T-helper 17 cell (primary cell): Measurements from ENCODE around the gene P2RY2. TPM values are rescaled to one million over a fixed set of nuclear protein-coding genes. Genes with fewer than 3 reads are reported as not detected.
"Not testable (repeated sequence)": the region's sequence is repeated elsewhere in the genome, so short reads cannot be mapped to it uniquely, and the experiment has no call there.

Experiments
- ATAC-seq: fragments of 150-1000 bp; cut with Tn5 transposase; 2 replicates; pipeline ENCODE4 v1.10.0; 2021; ENCODE audit warnings: mild to moderate bottlenecking, moderate library complexity
- DNase-seq, 3 donors: peaks; one replicate each; pipeline versions ENCODE4 v3.0.0 to v3.0.0-alpha.2; 2020 to 2021
- H3K9me3 ChIP-seq: one replicate; pipeline ENCODE4 v1.7.0; 2013; ENCODE audit warnings: low read length, mild to moderate bottlenecking; ENCODE audit not compliant: control insufficient read depth, poor library complexity, severe bottlenecking
- H3K27ac Mint-ChIP-seq: one replicate; pipeline ENCODE4 v1.8.0; 2022; ENCODE audit warnings: mild to moderate bottlenecking, moderate library complexity, mixed read lengths
- H3K27me3 Mint-ChIP-seq: one replicate; pipeline ENCODE4 v1.8.0; 2022; ENCODE audit warnings: mixed read lengths
- H3K36me3 Mint-ChIP-seq: one replicate; pipeline ENCODE4 v1.8.0; 2022; ENCODE audit warnings: low read depth, mixed read lengths
- H3K4me1 Mint-ChIP-seq: one replicate; pipeline ENCODE4 v1.8.0; 2022; ENCODE audit warnings: mild to moderate bottlenecking, mixed read lengths
- H3K4me3 Mint-ChIP-seq: one replicate; pipeline ENCODE4 v1.8.0; 2022; ENCODE audit warnings: mild to moderate bottlenecking, moderate library complexity, mixed read lengths
- total RNA-seq, 4 donors: library from RNA in 2 of 4; stranded (reverse) in 2 of 4; gene quantifications; one replicate each; pipeline ENCODE4 v1.2.3 and lab custom pipeline; 2022 to 2026

Gene P2RY2
- total RNA-seq, 2 donors from 2014 or later = 0.29 to 0.55 TPM

- Mint-ChIP-seq H3K4me1 (peaks cover 3% of the 10 kb centered on the region), H3K4me3 (no peak overlapping the region), H3K36me3 (no peaks in the 10 kb centered on the region), H3K27ac (no peak overlapping the region), H3K27me3 (peaks cover 81% of the 10 kb centered on the region)
- no peaks in the 10 kb centered on the region for H3K9me3 ChIP-seq
- ATAC-seq (no peak), DNase-seq (no peak)
These were observed 49.2 kb downstream of the P2RY2 start for GRCh38 chr11:73267122-73267846.

DNA sequence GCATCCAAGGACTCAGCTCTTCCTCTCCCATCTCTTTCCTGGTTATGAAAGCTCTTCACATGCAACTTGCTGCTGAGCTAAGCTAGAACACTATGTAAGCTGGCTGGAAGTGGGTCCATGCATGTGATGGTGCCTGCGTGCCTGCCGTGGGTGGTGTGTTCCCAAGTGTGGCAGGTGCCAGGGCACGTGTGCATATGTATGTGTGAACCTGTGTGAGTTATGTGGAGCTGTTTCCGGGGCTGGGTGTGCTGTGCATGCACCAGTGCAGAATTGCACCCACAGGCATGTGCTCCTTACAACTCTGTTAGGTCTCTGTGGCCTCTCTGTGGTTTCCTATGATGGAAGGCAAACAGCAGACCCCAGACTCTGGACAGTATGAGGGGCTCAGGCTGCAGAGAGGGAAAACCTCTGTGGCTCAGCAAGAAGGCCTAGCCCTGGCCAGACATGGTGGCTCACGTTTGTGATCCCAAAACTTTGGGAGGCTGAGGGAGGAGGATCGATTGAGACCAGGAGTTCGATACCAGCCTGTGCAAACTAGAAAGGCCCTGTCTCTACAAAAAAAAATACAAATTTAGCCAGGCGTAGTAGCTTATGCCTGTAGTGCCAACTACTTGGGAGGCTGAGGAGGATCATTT, 49.9 kb downstream of the P2RY2 start:
- peaks cover 78% of the 10 kb centered on the region for H3K27me3 Mint-ChIP-seq
- no peak overlapping the region for H3K27ac Mint-ChIP-seq
- H3K9me3 ChIP-seq = no peaks in the 10 kb centered on the region
- ATAC-seq = no peak
- no peak overlapping the region for H3K4me3 Mint-ChIP-seq
- DNase-seq = no peak
- no peaks in the 10 kb centered on the region for H3K36me3 Mint-ChIP-seq
- H3K4me1 Mint-ChIP-seq = peaks cover 3% of the 10 kb centered on the region

DNA sequence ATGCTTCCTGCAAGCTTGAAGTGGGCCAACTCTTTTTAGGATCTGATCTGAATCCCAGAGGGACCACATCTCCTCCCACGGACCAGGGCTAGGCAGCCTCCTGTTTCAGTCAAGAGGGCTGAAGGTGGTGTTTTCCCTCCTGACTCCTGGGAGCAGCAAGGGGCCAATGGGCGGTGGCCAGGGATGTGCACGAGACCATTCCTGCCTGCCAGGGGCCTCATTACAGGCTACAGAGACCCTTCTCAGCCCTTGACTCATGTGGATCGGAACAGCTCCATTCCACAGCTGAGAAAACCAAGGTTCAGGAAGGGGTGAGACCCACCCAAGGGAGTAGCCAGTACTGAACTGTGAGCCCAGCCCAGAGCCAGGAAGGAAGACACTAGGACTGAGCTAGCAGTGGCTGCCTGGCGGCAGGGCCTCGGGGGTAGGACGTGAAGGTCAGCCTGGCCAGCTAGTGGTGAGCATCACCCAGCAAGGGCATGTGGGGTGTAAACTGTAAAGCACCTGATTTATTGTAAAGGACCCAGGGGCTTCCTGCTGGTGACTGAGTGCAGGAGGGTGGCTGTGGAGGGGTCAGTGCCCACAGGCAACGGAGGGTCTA, 50.7 kb downstream of the P2RY2 start:
- ATAC-seq (no peak), DNase-seq (no peak)
- H3K4me1 Mint-ChIP-seq = peaks cover 3% of the 10 kb centered on the region
- peaks cover 71% of the 10 kb centered on the region for H3K27me3 Mint-ChIP-seq
- no peaks in the 10 kb centered on the region for H3K9me3 ChIP-seq
- H3K36me3 Mint-ChIP-seq = no peaks in the 10 kb centered on the region
- no peak overlapping the region for H3K27ac Mint-ChIP-seq
- no peak overlapping the region for H3K4me3 Mint-ChIP-seq

GRCh38 chr11:73269459-73270015, 51.5 kb downstream of the P2RY2 start:
- H3K4me3 Mint-ChIP-seq = no peak overlapping the region
- no peak overlapping the region for H3K27ac Mint-ChIP-seq
- ATAC-seq = no peak

DNA sequence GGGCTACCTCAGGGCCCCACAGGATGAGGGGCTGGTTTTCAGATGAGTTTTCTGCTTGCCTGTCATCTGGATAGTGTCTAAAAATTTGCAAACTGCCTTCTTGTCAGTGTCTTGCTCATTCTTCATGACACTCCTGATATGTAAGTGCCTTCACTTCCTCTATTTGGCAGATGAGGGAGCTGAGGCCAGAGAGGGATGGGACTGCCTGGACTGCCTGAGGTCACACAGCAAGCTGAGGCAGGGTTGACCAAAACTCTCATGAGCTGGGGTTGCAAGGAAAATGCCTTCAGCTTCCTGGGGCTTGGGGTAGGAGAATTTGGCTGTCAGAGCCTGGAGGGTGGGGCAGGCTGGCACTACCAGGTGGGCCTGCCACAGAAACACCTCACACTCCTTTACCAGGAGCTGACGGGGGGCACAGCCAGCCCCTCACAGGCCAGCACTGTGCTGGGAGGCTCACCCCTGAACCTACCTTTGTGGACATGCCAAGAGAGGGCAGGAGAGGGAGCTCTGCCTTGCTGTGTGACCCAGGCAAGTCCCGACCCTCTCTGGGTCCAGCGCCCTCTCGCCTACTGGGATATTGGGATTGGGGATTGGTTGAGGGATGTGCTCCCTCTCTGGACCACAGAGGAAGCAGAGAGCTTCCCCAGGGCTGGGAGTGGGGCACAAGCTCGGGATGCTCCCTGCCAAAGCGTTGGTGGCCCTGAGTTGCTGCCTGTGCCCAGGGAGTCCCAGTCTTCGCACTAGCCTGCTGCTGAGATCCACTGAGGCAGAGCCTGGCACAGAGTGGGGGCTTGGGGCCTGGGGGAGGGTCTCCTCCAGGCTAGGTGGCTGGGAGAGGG, 52.2 kb downstream of the P2RY2 start:
- H3K27ac Mint-ChIP-seq = no peak overlapping the region
- ATAC-seq (no peak), DNase-seq (no peak)
- no peaks in the 10 kb centered on the region for H3K4me1 Mint-ChIP-seq
- no peaks in the 10 kb centered on the region for H3K9me3 ChIP-seq
- H3K4me3 Mint-ChIP-seq = no peak overlapping the region
- no peaks in the 10 kb centered on the region for H3K36me3 Mint-ChIP-seq
- peaks cover 57% of the 10 kb centered on the region for H3K27me3 Mint-ChIP-seq

More at GRCh38 chr11:73269459-73270015, 51.5 kb downstream of the P2RY2 start:
- H3K36me3 Mint-ChIP-seq = no peaks in the 10 kb centered on the region
- no peak for DNase-seq
- H3K9me3 ChIP-seq = no peaks in the 10 kb centered on the region
- H3K27me3 Mint-ChIP-seq = peaks cover 64% of the 10 kb centered on the region
- H3K4me1 Mint-ChIP-seq = peaks cover 3% of the 10 kb centered on the region

GRCh38 chr11:73270855-73271477, 52.9 kb downstream of the P2RY2 start:
- Mint-ChIP-seq H3K27me3 (peaks cover 50% of the 10 kb centered on the region), H3K27ac (no peak overlapping the region), H3K4me1 (no peaks in the 10 kb centered on the region), H3K4me3 (no peak overlapping the region), H3K36me3 (no peaks in the 10 kb centered on the region)
- ATAC-seq = no peak
- DNase-seq = no peak
- H3K9me3 ChIP-seq = no peaks in the 10 kb centered on the region

GRCh38 chr11:73271478-73271865, 53.4 kb downstream of the P2RY2 start:
- H3K9me3 ChIP-seq, H3K4me3 Mint-ChIP-seq, DNase-seq, H3K36me3 Mint-ChIP-seq, ATAC-seq, H3K27ac Mint-ChIP-seq, H3K4me1 Mint-ChIP-seq: not testable (repeated sequence)
- peaks cover 48% of the 10 kb centered on the region for H3K27me3 Mint-ChIP-seq

- H3K4me1 Mint-ChIP-seq = no peaks in the 10 kb centered on the region
- H3K36me3 Mint-ChIP-seq = no peaks in the 10 kb centered on the region
- H3K4me3 Mint-ChIP-seq = no peak within 1 kb of the TSS
- H3K27ac Mint-ChIP-seq = no peak within 1 kb of the TSS
- DNase-seq = no peak
- H3K9me3 ChIP-seq = no peaks in the 10 kb centered on the region
- no peak for ATAC-seq
- peaks cover 48% of the 10 kb centered on the region for H3K27me3 Mint-ChIP-seq
These were observed 54.0 kb downstream of the P2RY2 start, which contains the start of gene P2RY6 for GRCh38 chr11:73271936-73272679. P2RY6 (plus strand) TSS chr11:73272338; CDS start chr11:73296519, 24,181 bp downstream.

GRCh38 chr11:73272680-73273038, 54.6 kb downstream of the P2RY2 start:
- H3K4me1 Mint-ChIP-seq = no peaks in the 10 kb centered on the region
- H3K27ac Mint-ChIP-seq = no peak overlapping the region
- peaks cover 43% of the 10 kb centered on the region for H3K27me3 Mint-ChIP-seq

GRCh38 chr11:73273222-73273895, 55.3 kb downstream of the P2RY2 start:
- no peak for DNase-seq
- H3K36me3 Mint-ChIP-seq = no peaks in the 10 kb centered on the region

More at GRCh38 chr11:73272680-73273038, 54.6 kb downstream of the P2RY2 start:
- Mint-ChIP-seq H3K4me3 (no peak overlapping the region), H3K36me3 (no peaks in the 10 kb centered on the region)
- no peaks in the 10 kb centered on the region for H3K9me3 ChIP-seq
- no peak for ATAC-seq
- DNase-seq = no peak

DNA sequence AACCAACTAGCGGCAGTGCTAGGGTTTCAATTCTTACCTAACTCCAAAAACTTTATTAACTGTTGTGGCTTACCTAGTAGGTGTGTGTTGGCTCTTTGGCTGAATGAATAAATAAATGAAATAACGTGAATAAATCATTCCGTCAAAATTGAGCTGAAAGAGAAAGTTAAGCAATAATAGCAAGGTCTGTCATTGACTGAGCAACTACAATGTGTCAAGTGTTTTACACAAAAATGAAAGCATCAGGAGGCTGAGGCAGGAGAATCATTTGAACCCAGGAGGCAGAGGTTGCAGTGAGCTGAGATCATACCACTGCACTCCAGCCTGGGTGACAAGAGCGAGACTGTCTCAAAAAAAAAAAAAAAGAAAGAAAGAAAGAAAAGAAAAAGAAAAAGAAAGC, 56.1 kb downstream of the P2RY2 start:
- H3K9me3 ChIP-seq, H3K4me3 Mint-ChIP-seq, H3K36me3 Mint-ChIP-seq, ATAC-seq, DNase-seq, H3K4me1 Mint-ChIP-seq, H3K27ac Mint-ChIP-seq: not testable (repeated sequence)
- peaks cover 30% of the 10 kb centered on the region for H3K27me3 Mint-ChIP-seq

More at GRCh38 chr11:73273222-73273895, 55.3 kb downstream of the P2RY2 start:
- no peaks in the 10 kb centered on the region for H3K9me3 ChIP-seq
- H3K4me1 Mint-ChIP-seq = no peaks in the 10 kb centered on the region
- no peak for ATAC-seq
- H3K27ac Mint-ChIP-seq = no peak overlapping the region
- peaks cover 37% of the 10 kb centered on the region for H3K27me3 Mint-ChIP-seq
- no peak overlapping the region for H3K4me3 Mint-ChIP-seq
